C4-2B (cell line): ENCODE results near the gene MYL5.

Experiments
- ZFX ChIP-seq: fragments of 450-650 bp; IDR thresholded peaks from 2 replicates; pipeline ENCODE4 v1.6.1; 2017
- TF ChIP-seq, protein P1 (sequence below): fragments of 450-650 bp; conservative IDR thresholded peaks from 2 replicates; pipeline ENCODE4 v1.5.1; 2017; ENCODE audit warnings: mild to moderate bottlenecking

DNA sequence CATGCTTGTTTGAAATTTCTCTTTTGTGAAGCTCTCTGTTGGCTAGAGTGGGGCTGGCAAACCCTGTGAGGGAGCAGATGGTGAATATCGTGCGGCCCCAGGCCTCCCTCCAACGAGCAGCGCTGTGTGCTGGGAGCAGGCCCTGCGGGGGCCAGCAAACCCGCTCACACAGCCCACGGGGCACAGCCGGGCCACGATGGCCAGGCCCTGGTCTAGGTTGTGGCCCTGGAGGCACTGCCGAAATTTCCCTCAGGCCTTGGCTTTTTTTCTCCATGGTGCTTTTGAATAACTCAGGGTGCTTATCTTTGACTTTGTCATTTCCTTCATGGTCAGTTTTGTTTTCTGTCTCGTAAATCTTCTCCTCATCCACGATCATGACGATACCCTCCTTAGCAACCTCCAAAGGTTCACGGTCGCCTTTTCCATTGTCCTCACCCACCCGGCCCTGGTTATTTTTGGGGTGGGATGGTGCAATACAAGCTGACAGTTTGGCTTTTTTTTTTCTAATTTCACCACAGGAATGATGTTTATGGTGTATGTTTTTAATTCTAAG, 52.0 kb downstream of the MYL5 start:
- TF ChIP-seq, protein P1, sequence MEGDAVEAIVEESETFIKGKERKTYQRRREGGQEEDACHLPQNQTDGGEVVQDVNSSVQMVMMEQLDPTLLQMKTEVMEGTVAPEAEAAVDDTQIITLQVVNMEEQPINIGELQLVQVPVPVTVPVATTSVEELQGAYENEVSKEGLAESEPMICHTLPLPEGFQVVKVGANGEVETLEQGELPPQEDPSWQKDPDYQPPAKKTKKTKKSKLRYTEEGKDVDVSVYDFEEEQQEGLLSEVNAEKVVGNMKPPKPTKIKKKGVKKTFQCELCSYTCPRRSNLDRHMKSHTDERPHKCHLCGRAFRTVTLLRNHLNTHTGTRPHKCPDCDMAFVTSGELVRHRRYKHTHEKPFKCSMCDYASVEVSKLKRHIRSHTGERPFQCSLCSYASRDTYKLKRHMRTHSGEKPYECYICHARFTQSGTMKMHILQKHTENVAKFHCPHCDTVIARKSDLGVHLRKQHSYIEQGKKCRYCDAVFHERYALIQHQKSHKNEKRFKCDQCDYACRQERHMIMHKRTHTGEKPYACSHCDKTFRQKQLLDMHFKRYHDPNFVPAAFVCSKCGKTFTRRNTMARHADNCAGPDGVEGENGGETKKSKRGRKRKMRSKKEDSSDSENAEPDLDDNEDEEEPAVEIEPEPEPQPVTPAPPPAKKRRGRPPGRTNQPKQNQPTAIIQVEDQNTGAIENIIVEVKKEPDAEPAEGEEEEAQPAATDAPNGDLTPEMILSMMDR = no peak
- no peak for TF ChIP-seq ZFX
